PC-9 (cell line): ENCODE results near the gene MYBPC2. TPM values are rescaled to one million over a fixed set of nuclear protein-coding genes. Genes with fewer than 3 reads are reported as not detected.

Experiments used
- BruUV-seq: library from RNA; stranded (reverse); fragments of 400-500 nt; replicated peaks from 2 replicates; lab custom pipeline; 2021; lab: Mats Ljungman, UMichigan
- CTCF ChIA-PET: fragments of 300-600 bp; sonication (Branson Sonifier 250); formaldehyde crosslinking; loops from one replicate; lab custom pipeline; 2022; ENCODE audit warnings: antibody characterized with exemption; lab: Charles Lee
- POLR2A ChIA-PET: fragments of 300-600 bp; sonication (Branson Sonifier 250); formaldehyde crosslinking; loops from one replicate; lab custom pipeline; 2022; ENCODE audit warnings: antibody characterized with exemption; ENCODE audit not compliant: unreplicated experiment; lab: Charles Lee
- DNase-seq, 2 experiments: peaks; one replicate each; pipeline versions ENCODE4 v3.0.0 to v3.0.0-alpha.2; 2015 to 2022; ENCODE audit warnings: mixed read lengths in 1 of 2
- H2AFZ ChIP-seq: fragments of 200-600 bp; sonication (generic); 2 replicates; pipeline ENCODE4 v1.8.1; 2017; ENCODE audit warnings: antibody characterized with exemption
- H3F3A ChIP-seq: fragments of 200-600 bp; sonication (generic); 2 replicates; pipeline ENCODE4 v1.8.1; 2017; ENCODE audit warnings: antibody characterized with exemption, mild to moderate bottlenecking, low read depth; ENCODE audit not compliant: insufficient read depth
- H3K27ac ChIP-seq: fragments of 200-600 bp; sonication (generic); 2 replicates; pipeline ENCODE4 v1.6.1; 2016; ENCODE audit warnings: mixed run types
- H3K27me3 ChIP-seq: fragments of 200-600 bp; sonication (generic); 2 replicates; pipeline ENCODE4 v1.6.1; 2016; ENCODE audit warnings: low read depth, mixed run types; ENCODE audit not compliant: insufficient read depth
- H3K36me3 ChIP-seq: fragments of 200-600 bp; sonication (generic); 2 replicates; pipeline ENCODE4 v1.6.1; 2016; ENCODE audit warnings: low read depth, mixed run types
- H3K4me1 ChIP-seq: fragments of 200-600 bp; sonication (generic); replicated peaks from 2 replicates; pipeline ENCODE4 v1.6.1; 2016; ENCODE audit warnings: mixed run types; ENCODE audit not compliant: insufficient read depth
- H3K4me2 ChIP-seq: fragments of 200-600 bp; sonication (generic); 2 replicates; pipeline ENCODE4 v1.6.1; 2017; ENCODE audit warnings: mixed run types
- H3K4me3 ChIP-seq: fragments of 200-600 bp; sonication (generic); 2 replicates; pipeline ENCODE4 v1.6.1; 2016; ENCODE audit warnings: mixed run types
- H3K79me2 ChIP-seq: fragments of 200-600 bp; sonication (generic); 2 replicates; pipeline ENCODE4 v1.6.1; 2017; ENCODE audit warnings: low read depth, mixed run types
- H3K9me2 ChIP-seq: fragments of 200-600 bp; sonication (generic); 2 replicates; pipeline ENCODE4 v1.8.1; 2017; ENCODE audit warnings: mild to moderate bottlenecking; ENCODE audit not compliant: insufficient read depth
- H3K9me3 ChIP-seq: fragments of 200-600 bp; sonication (generic); 2 replicates; pipeline ENCODE4 v1.8.1; 2016; ENCODE audit warnings: low read depth; ENCODE audit not compliant: insufficient read depth
- H4K20me1 ChIP-seq: fragments of 200-600 bp; sonication (generic); 2 replicates; pipeline ENCODE4 v1.8.1; 2017; ENCODE audit not compliant: insufficient read depth
- CTCF ChIP-seq: fragments of 200-600 bp; sonication (generic); conservative IDR thresholded peaks from 2 replicates; pipeline ENCODE4 v1.6.1; 2017; ENCODE audit warnings: mixed run types, antibody characterized with exemption, mild to moderate bottlenecking, moderate library complexity
- EZH2 ChIP-seq: fragments of 200-600 bp; sonication (generic); IDR thresholded peaks from 2 replicates; pipeline ENCODE4 v1.8.0; 2017; ENCODE audit warnings: antibody characterized with exemption, low read depth
- intact Hi-C: fragments of 100-400 bp; cut with micrococcal nuclease; formaldehyde crosslinking; loops from one replicate; pipeline ENCODE4 v1.10.0; 2022; ENCODE audit not compliant: unreplicated experiment
- total RNA-seq: library from RNA; stranded (reverse); gene quantifications from 2 replicates; pipeline ENCODE4 v1.2.3, GENCODE V29; 2021

Gene MYBPC2
- total RNA-seq, 1 experiment from 2014 or later = not detected

- H3F3A ChIP-seq = peaks cover 4% of the 10 kb centered on the region; the same call in 1 of the 2 replicates
- BruUV-seq = no TSS peak
- H3K9me3 ChIP-seq = no peaks in the 10 kb centered on the region
- H3K27me3 ChIP-seq = peaks cover 64% of the 10 kb centered on the region
- intact Hi-C loops = no loop called here
- H2AFZ ChIP-seq = peak overlapping the region; percentile 66
- H4K20me1 ChIP-seq = no peaks in the 10 kb centered on the region
- H3K27ac ChIP-seq = no peak overlapping the region
- H3K79me2 ChIP-seq = no peaks in the 10 kb centered on the region
- no peaks in the 10 kb centered on the region for H3K9me2 ChIP-seq
- TF ChIP-seq EZH2 = no peak
- TF ChIP-seq CTCF = no peak
- H3K4me2 ChIP-seq = peak overlapping the region; percentile 83
- peaks cover 11% of the 10 kb centered on the region for H3K4me1 ChIP-seq
- peak overlapping the region; percentile 51 for H3K4me3 ChIP-seq
- DNase-seq = peak; percentile 52 to 88
- ChIA-PET CTCF (no interaction called here), POLR2A (no interaction called here)
- H3K36me3 ChIP-seq = no peaks in the 10 kb centered on the region
Measured at GRCh38 chr19:50431343-50432220, 1.1 kb upstream of the MYBPC2 start.

- Histone ChIP-seq H3F3A (peaks cover 4% of the 10 kb centered on the region; the same call in 1 of the 2 replicates), H4K20me1 (no peaks in the 10 kb centered on the region), H3K27ac (no peak overlapping the region), H3K4me2 (no peak overlapping the region), H3K9me3 (no peaks in the 10 kb centered on the region), H2AFZ (no peak overlapping the region), H3K27me3 (peaks cover 83% of the 10 kb centered on the region), H3K36me3 (no peaks in the 10 kb centered on the region), H3K4me1 (peaks cover 11% of the 10 kb centered on the region), H3K4me3 (no peak overlapping the region), H3K9me2 (no peaks in the 10 kb centered on the region), H3K79me2 (no peaks in the 10 kb centered on the region)
- CTCF ChIA-PET = no interaction called here
- POLR2A ChIA-PET = no interaction called here
- no peak for DNase-seq
- no TSS peak for BruUV-seq
- TF ChIP-seq EZH2 = no peak
- intact Hi-C loops = no loop called here
Measured at GRCh38 chr19:50433201-50434180, 799 bp downstream of the MYBPC2 start.

- Histone ChIP-seq H3K36me3 (no peaks in the 10 kb centered on the region), H4K20me1 (no peaks in the 10 kb centered on the region), H3K4me1 (peaks cover 11% of the 10 kb centered on the region), H3K4me2 (peak overlapping the region; percentile 25; the same call in 1 of the 2 replicates), H3K27me3 (peaks cover 84% of the 10 kb centered on the region), H3F3A (peaks cover 4% of the 10 kb centered on the region; the same call in 1 of the 2 replicates), H3K79me2 (no peaks in the 10 kb centered on the region), H3K9me2 (no peaks in the 10 kb centered on the region), H3K4me3 (no peak overlapping the region), H3K27ac (no peak overlapping the region), H2AFZ (no peak overlapping the region), H3K9me3 (no peaks in the 10 kb centered on the region)
- CTCF ChIA-PET = no interaction called here
- intact Hi-C loops = no loop called here
- peak in 1 of 2 experiments; percentile 12 for DNase-seq
- BruUV-seq = no TSS peak
- TF ChIP-seq CTCF (no peak), EZH2 (no peak)
- POLR2A ChIA-PET = interaction anchor here (0.6 kb wide), 1 partner anchor 32 kb away, joined by 3 read pairs; no protein-coding TSS in a partner anchor
Measured at GRCh38 chr19:50434525-50434924, 1.8 kb downstream of the MYBPC2 start.
